ENCODE measurements around the gene KCNQ1. TPM values are rescaled to one million over a fixed set of nuclear protein-coding genes. Genes with fewer than 3 reads are reported as not detected.

The KCNQ1 gene
- total RNA-seq, 1 experiment from 2014 or later = 10.7 TPM

DNA sequence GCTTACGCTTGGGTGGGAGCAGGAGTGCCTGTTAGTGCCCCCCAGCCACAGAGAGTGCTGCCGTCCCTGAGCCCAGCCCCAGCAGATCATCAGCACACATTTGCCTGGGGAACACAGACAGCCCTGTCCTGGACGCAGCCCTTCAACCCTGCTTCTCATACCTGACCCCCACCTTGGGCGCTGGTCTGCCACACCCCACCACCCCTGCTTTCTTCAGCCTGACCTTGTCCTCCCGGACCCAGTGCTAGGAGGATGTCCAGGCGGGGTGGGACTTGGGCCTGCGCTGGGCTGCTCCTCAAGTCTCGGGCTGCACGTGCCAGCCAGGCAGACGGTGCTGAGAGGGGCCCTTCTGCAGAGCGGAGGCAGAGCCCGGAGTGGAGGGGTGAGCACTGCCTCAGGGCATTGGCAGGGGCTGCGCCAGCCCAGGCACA lies 135.8 kb downstream of the KCNQ1 start:
- ChIA-PET POLR2A (no interaction called here), CTCF (no interaction called here), RAD21 (ENCODE audit: low non-redundant PET in 1 of 2, low total read pairs in 2 of 2, uncharacterized antibody in 2 of 2, unreplicated experiment in 2 of 2) (no interaction called here)
- no TSS peak for BruUV-seq (replicated peaks)
- DNase-seq (ENCODE audit: low read depth, low spot score) = no peak
- H3K4me3 ChIP-seq (replicated peaks in 1 of 2; ENCODE audit: low read depth in 1 of 2, low read length in 2 of 2) = no peak overlapping the region
- no peaks in the 10 kb centered on the region for H4K20me1 ChIP-seq (ENCODE audit: insufficient read depth)
- TF ChIP-seq SIN3A (IDR thresholded peaks at IDR 0.05; ENCODE audit: low read depth) = no peak
- no peak for TF ChIP-seq TCF7L2 (IDR thresholded peaks at IDR 0.05; ENCODE audit: borderline replicate concordance, extremely low read depth, insufficient read depth, insufficient read length)
- H3K79me2 ChIP-seq (ENCODE audit: insufficient read depth, low read length) = no peaks in the 10 kb centered on the region
- no peak overlapping the region for H2AFZ ChIP-seq (ENCODE audit: low read depth, low read length, poor library complexity, severe bottlenecking)
- no peak for ATAC-seq
- intact Hi-C loops (cut with micrococcal nuclease) = no loop called here
- H3K9ac ChIP-seq (ENCODE audit: low read length) = no peak overlapping the region
- no peaks in the 10 kb centered on the region for H3K36me3 ChIP-seq (ENCODE audit: control insufficient read depth in 1 of 2, insufficient read depth in 2 of 2, low read length in 2 of 2)
- no peak overlapping the region for H3K27ac ChIP-seq (ENCODE audit: low read depth, low read length)
- no peak overlapping the region for H3K4me2 ChIP-seq (ENCODE audit: low read length)
- no peaks in the 10 kb centered on the region for H3K27me3 ChIP-seq (ENCODE audit: insufficient read depth, low read length)
- no peaks in the 10 kb centered on the region for H3K9me3 ChIP-seq (ENCODE audit: control insufficient read depth in 1 of 2, insufficient read depth in 1 of 2, low read depth in 1 of 2, low read length in 2 of 2)
- H3K4me1 ChIP-seq (ENCODE audit: control insufficient read depth in 1 of 2, insufficient read depth in 2 of 2, low read length in 2 of 2) = 0 out of 4 replicates have a peak, but pooled peaks cover 0 to 4% of the 10 kb centered on the region in 2 experiments
- no peaks in the 10 kb centered on the region for H3K9me2 ChIP-seq (ENCODE audit: insufficient read depth)

DNA sequence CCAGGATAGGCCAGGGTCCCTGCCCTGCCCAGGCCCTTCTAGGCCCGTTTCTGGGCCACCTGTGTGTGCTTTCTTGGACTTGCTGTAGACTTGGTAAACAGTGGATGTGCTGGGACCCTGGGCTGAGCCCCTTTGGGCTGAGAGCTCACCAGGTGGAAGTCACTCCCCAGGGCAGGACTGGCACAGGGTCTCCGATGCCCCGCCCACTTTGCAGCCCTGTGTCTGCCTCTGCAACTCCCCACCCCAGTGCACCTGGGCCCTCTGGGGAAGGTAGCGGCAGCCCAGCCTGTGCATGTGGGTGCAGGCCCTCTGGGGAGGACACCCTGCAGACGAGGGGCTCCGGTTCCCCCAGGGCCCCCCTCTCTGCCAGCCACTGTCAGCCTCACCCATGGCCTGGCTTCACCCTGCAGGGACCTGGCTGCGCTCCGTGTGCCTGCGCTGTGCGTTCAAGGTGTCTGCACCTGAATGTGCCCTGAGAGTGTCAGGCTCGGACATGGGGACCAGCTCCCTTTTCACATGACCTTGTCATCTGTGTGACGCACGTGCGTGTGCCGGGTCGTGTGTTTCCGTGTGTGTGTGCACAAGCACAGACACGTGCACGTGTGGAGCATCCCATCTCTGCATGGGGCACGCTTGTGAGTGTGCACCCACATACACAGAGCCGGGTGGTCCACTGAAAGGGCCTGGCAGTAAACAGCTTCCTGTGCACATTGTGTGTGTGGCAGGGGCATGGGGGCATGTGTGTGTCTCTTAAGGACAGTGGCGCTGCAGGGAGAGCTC lies 136.5 kb downstream of the KCNQ1 start:
- Histone ChIP-seq H3K79me2 (ENCODE audit: insufficient read depth, low read length) (no peaks in the 10 kb centered on the region), H3K9me2 (ENCODE audit: insufficient read depth) (no peaks in the 10 kb centered on the region), H3K4me2 (ENCODE audit: low read length) (no peak overlapping the region), H3K27ac (ENCODE audit: low read depth, low read length) (no peak overlapping the region), H3K36me3 (ENCODE audit: control insufficient read depth in 1 of 2, insufficient read depth in 2 of 2, low read length in 2 of 2) (no peaks in the 10 kb centered on the region), H3K4me1 (ENCODE audit: control insufficient read depth in 1 of 2, insufficient read depth in 2 of 2, low read length in 2 of 2) (0 out of 4 replicates have a peak, but pooled peaks cover 0 to 4% of the 10 kb centered on the region in 2 experiments), H4K20me1 (ENCODE audit: insufficient read depth) (no peaks in the 10 kb centered on the region), H3K9me3 (ENCODE audit: control insufficient read depth in 1 of 2, insufficient read depth in 1 of 2, low read depth in 1 of 2, low read length in 2 of 2) (no peaks in the 10 kb centered on the region), H2AFZ (ENCODE audit: low read depth, low read length, poor library complexity, severe bottlenecking) (no peak overlapping the region), H3K9ac (ENCODE audit: low read length) (no peak overlapping the region), H3K4me3 (replicated peaks in 1 of 2; ENCODE audit: low read depth in 1 of 2, low read length in 2 of 2) (no peak overlapping the region), H3K27me3 (ENCODE audit: insufficient read depth, low read length) (no peaks in the 10 kb centered on the region)
- intact Hi-C loops (cut with micrococcal nuclease) = no loop called here
- POLR2A ChIA-PET = no interaction called here
- CTCF ChIA-PET = no interaction called here
- ATAC-seq (no peak), DNase-seq (ENCODE audit: low read depth, low spot score) (no peak)
- RAD21 ChIA-PET (ENCODE audit: low non-redundant PET in 1 of 2, low total read pairs in 2 of 2, uncharacterized antibody in 2 of 2, unreplicated experiment in 2 of 2) = no interaction called here
- BruUV-seq (replicated peaks) = no TSS peak
- TF ChIP-seq EZH2phosphoT487 (IDR thresholded peaks at IDR 0.05; ENCODE audit: borderline replicate concordance) = no peak
- no peak for TF ChIP-seq POLR2A (IDR thresholded peaks at IDR 0.05; ENCODE audit: borderline replicate concordance, extremely low read depth, insufficient read depth, insufficient read length)
- TF ChIP-seq ZBTB33 (IDR thresholded peaks at IDR 0.05; ENCODE audit: extremely low read depth, insufficient replicate concordance, low read length) = no peak
- no peak for TF ChIP-seq TCF7L2 (IDR thresholded peaks at IDR 0.05; ENCODE audit: borderline replicate concordance, extremely low read depth, insufficient read depth, insufficient read length)
- TF ChIP-seq JUND (IDR thresholded peaks at IDR 0.05) = no peak
- TF ChIP-seq YY1 (IDR thresholded peaks at IDR 0.05; ENCODE audit: extremely low read depth, insufficient replicate concordance, low read depth, low read length) = no peak
- no peak for TF ChIP-seq MAX (IDR thresholded peaks at IDR 0.05)
- no peak for TF ChIP-seq RAD21 (IDR thresholded peaks at IDR 0.05; ENCODE audit: low read depth)
- TF ChIP-seq, protein P1, sequence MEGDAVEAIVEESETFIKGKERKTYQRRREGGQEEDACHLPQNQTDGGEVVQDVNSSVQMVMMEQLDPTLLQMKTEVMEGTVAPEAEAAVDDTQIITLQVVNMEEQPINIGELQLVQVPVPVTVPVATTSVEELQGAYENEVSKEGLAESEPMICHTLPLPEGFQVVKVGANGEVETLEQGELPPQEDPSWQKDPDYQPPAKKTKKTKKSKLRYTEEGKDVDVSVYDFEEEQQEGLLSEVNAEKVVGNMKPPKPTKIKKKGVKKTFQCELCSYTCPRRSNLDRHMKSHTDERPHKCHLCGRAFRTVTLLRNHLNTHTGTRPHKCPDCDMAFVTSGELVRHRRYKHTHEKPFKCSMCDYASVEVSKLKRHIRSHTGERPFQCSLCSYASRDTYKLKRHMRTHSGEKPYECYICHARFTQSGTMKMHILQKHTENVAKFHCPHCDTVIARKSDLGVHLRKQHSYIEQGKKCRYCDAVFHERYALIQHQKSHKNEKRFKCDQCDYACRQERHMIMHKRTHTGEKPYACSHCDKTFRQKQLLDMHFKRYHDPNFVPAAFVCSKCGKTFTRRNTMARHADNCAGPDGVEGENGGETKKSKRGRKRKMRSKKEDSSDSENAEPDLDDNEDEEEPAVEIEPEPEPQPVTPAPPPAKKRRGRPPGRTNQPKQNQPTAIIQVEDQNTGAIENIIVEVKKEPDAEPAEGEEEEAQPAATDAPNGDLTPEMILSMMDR (IDR thresholded peaks at IDR 0.05 in 2 of 3, conservative IDR thresholded peaks at IDR 0.05 in 1 of 3; ENCODE audit: borderline replicate concordance in 1 of 3, insufficient read depth in 1 of 3, low read depth in 2 of 3, low read length in 2 of 3) = no peak
- TF ChIP-seq ATF3 (IDR thresholded peaks at IDR 0.05) = no peak
